Measurements from ENCODE around the gene RSPH3. TPM values are rescaled to one million over a fixed set of nuclear protein-coding genes. Genes with fewer than 3 reads are reported as not detected.

RSPH3 gene
- total RNA-seq, 3 donors from 2014 or later (not counting 1 experiment from before 2014, with no cell fraction given): 1.5 to 2.9 (median 2.4) TPM

- Histone ChIP-seq H3K36me3 (ENCODE audit: control insufficient read depth, insufficient read depth, low read length) (no peaks in the 10 kb centered on the region), H3K27ac (ENCODE audit: low read length) (no peak overlapping the region), H3K4me3 (ENCODE audit: low read length) (no peak overlapping the region), H3K9me3 (ENCODE audit: control insufficient read depth, insufficient read depth, low read length) (no peaks in the 10 kb centered on the region), H3K27me3 (ENCODE audit: control insufficient read depth, insufficient read depth, low read length) (no peaks in the 10 kb centered on the region), H3K4me1 (ENCODE audit: control insufficient read depth, insufficient read depth, low read length) (no peaks in the 10 kb centered on the region)
- Mint-ChIP-seq H3K27me3 (ENCODE audit: low read depth in 2 of 2) (peaks cover 8 to 10% of the 10 kb centered on the region in 2 donors), H3K36me3 (peaks cover 9% of the 10 kb centered on the region), H3K4me3 (no peak overlapping the region), H3K9me3 (no peaks in the 10 kb centered on the region), H3K4me1 (no peaks in the 10 kb centered on the region), H3K27ac (no peak overlapping the region)
- 92% methylated on average over 8 of the region's 8 CpGs for WGBS (ENCODE audit: insufficient coverage)
- intact Hi-C loops (cut with micrococcal nuclease): no loop called here
- no peak for ATAC-seq
- no peak for DNase-seq
- TF ChIP-seq, protein P1, sequence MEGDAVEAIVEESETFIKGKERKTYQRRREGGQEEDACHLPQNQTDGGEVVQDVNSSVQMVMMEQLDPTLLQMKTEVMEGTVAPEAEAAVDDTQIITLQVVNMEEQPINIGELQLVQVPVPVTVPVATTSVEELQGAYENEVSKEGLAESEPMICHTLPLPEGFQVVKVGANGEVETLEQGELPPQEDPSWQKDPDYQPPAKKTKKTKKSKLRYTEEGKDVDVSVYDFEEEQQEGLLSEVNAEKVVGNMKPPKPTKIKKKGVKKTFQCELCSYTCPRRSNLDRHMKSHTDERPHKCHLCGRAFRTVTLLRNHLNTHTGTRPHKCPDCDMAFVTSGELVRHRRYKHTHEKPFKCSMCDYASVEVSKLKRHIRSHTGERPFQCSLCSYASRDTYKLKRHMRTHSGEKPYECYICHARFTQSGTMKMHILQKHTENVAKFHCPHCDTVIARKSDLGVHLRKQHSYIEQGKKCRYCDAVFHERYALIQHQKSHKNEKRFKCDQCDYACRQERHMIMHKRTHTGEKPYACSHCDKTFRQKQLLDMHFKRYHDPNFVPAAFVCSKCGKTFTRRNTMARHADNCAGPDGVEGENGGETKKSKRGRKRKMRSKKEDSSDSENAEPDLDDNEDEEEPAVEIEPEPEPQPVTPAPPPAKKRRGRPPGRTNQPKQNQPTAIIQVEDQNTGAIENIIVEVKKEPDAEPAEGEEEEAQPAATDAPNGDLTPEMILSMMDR (IDR thresholded peaks at IDR 0.05): no peak
These were observed 52.7 kb downstream of the RSPH3 start for GRCh38 chr6:158947284-158947683.

DNA sequence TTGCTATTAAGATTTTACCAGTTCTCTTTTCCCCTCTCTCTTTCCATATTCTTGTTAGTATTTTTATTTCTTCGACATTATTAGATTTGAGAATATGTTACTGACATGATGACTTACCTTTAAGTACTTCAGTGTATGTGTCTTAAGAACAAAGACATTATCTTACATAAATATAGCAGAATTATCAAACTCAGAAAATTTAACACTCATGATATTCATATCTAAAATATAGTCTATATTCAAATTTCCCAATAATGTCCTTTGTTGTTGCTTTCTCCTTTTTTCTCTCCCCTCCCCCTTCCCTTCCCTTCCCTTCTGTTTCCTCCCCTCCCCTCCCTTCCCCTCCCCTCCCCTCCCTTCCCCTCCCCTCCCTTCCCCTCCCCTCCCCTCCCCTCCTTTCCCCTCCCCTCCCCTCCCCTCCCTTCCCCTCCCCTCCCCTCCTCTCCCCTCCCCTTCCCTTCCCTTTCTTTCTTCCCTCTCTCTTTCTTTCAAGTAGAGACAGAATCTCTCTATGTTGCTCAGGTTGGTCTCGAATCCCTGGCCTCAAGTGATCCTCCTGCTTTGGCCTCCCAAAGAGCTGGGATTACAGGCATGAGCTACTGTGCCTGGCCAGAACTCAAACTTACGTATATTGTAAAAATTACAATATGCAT is 56.5 kb downstream of the RSPH3 start:
- Histone ChIP-seq H3K4me1 (ENCODE audit: control insufficient read depth, insufficient read depth, low read length) (peaks cover 11% of the 10 kb centered on the region), H3K27ac (ENCODE audit: low read length) (no peak overlapping the region), H3K27me3 (ENCODE audit: control insufficient read depth, insufficient read depth, low read length) (no peaks in the 10 kb centered on the region), H3K36me3 (ENCODE audit: control insufficient read depth, insufficient read depth, low read length) (no peaks in the 10 kb centered on the region), H3K4me3 (ENCODE audit: low read length) (no peak overlapping the region), H3K9me3 (ENCODE audit: control insufficient read depth, insufficient read depth, low read length) (no peaks in the 10 kb centered on the region)
- intact Hi-C loops (cut with micrococcal nuclease): no loop called here
- DNase-seq (no peak), ATAC-seq (no peak)
- Mint-ChIP-seq H3K4me3 (no peak overlapping the region), H3K27ac (no peak overlapping the region), H3K27me3 (ENCODE audit: low read depth in 2 of 2) (peaks cover 19 to 23% of the 10 kb centered on the region in 2 donors), H3K9me3 (no peaks in the 10 kb centered on the region), H3K4me1 (peaks cover 15 to 16% of the 10 kb centered on the region in 2 donors), H3K36me3 (peaks cover 11% of the 10 kb centered on the region)
- TF ChIP-seq, protein P1 (IDR thresholded peaks at IDR 0.05): no peak
- WGBS (ENCODE audit: insufficient coverage): 81% methylated on average over 1 of the region's 3 CpGs

DNA sequence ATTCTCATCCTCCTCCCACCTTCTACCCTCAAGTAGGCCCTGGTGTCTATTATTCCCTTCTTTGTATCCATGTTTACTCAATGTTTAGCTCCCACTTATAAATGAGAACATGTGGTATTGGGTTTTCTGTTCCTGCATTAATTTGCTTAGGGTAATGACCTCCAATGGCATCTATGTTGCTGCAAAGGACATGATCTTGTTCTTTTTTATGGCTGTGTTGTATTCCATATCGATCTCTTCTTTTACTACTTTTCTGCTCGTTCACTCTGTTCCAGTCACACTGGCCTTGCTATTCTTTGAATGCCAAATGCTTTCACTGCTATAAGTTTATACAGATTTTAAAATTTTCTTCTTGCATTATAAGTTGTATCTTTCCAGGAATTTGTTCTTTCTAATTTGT is 57.7 kb downstream of the RSPH3 start:
- Mint-ChIP-seq H3K36me3 (peaks cover 11% of the 10 kb centered on the region), H3K27me3 (ENCODE audit: low read depth in 2 of 2) (peaks cover 19 to 23% of the 10 kb centered on the region in 2 donors), H3K9me3 (no peaks in the 10 kb centered on the region), H3K27ac (no peak overlapping the region), H3K4me3 (no peak overlapping the region), H3K4me1 (peaks cover 15 to 16% of the 10 kb centered on the region in 2 donors)
- TF ChIP-seq, protein P1 (IDR thresholded peaks at IDR 0.05): no peak
- no peaks in the 10 kb centered on the region for H3K9me3 ChIP-seq (ENCODE audit: control insufficient read depth, insufficient read depth, low read length)
- H3K27me3 ChIP-seq (ENCODE audit: control insufficient read depth, insufficient read depth, low read length): no peaks in the 10 kb centered on the region
- H3K4me3 ChIP-seq (ENCODE audit: low read length): no peak overlapping the region
- H3K36me3 ChIP-seq (ENCODE audit: control insufficient read depth, insufficient read depth, low read length): no peaks in the 10 kb centered on the region
- ATAC-seq (no peak), DNase-seq (no peak)
- intact Hi-C loops (cut with micrococcal nuclease): no loop called here
- 100% methylated on average over 2 of the region's 2 CpGs for WGBS (ENCODE audit: insufficient coverage)
- peaks cover 11% of the 10 kb centered on the region for H3K4me1 ChIP-seq (ENCODE audit: control insufficient read depth, insufficient read depth, low read length)
- no peak overlapping the region for H3K27ac ChIP-seq (ENCODE audit: low read length)

DNA sequence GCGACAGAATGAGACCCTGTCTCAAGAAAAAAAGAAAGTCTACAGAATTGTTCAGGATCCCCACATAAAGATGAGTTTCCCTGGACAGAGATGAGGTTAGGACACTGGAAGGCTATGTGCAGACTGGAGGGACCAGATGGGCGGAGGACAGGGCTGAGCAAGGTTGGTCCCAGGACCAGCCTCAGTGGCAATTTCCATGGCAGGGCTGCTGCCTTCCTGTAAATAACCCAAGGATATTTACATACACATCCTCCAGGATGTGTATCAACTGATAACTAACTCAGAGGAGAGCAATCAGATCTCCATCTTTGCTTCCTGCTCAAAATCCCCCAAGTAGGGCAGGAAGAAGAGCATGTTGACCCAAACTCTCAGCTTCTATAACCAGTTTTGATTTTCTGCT is 58.8 kb downstream of the RSPH3 start:
- H3K36me3 Mint-ChIP-seq: peaks cover 11% of the 10 kb centered on the region
- H3K4me1 Mint-ChIP-seq: peaks cover 15 to 16% of the 10 kb centered on the region in 2 donors
- intact Hi-C loops (cut with micrococcal nuclease): no loop called here
- Histone ChIP-seq H3K36me3 (ENCODE audit: control insufficient read depth, insufficient read depth, low read length) (no peaks in the 10 kb centered on the region), H3K4me1 (ENCODE audit: control insufficient read depth, insufficient read depth, low read length) (peaks cover 11% of the 10 kb centered on the region), H3K27me3 (ENCODE audit: control insufficient read depth, insufficient read depth, low read length) (no peaks in the 10 kb centered on the region), H3K27ac (ENCODE audit: low read length) (no peak overlapping the region), H3K4me3 (ENCODE audit: low read length) (no peak overlapping the region), H3K9me3 (ENCODE audit: control insufficient read depth, insufficient read depth, low read length) (no peaks in the 10 kb centered on the region)
- 98% methylated on average over 2 of the region's 2 CpGs for WGBS (ENCODE audit: insufficient coverage)
- TF ChIP-seq, protein P1 (IDR thresholded peaks at IDR 0.05): no peak
- DNase-seq (no peak), ATAC-seq (no peak)
- H3K27me3 Mint-ChIP-seq (ENCODE audit: low read depth in 2 of 2): peaks cover 17 to 23% of the 10 kb centered on the region in 2 donors
- no peaks in the 10 kb centered on the region for H3K9me3 Mint-ChIP-seq
- H3K27ac Mint-ChIP-seq: no peak overlapping the region
- no peak overlapping the region for H3K4me3 Mint-ChIP-seq

All from natural killer cell (primary cell).